Esophagus squamous epithelium (tissue), 4 donors: ENCODE measurements around the gene TNRC6A.

Source experiments
- CTCF ChIP-seq, 6 experiments: fragments of 450-650 bp in 4 of 6; fragments of 200-600 bp in 2 of 6; sonication (generic) in 2 of 6; IDR thresholded peaks; one replicate each; pipeline ENCODE4 v1.5.1; 2016 to 2019; ENCODE audit warnings: antibody characterized with exemption in 6 of 6, mild to moderate bottlenecking in 4 of 6, moderate library complexity in 4 of 6
- POLR2A ChIP-seq, 4 donors: fragments of 450-650 bp; IDR thresholded peaks; one replicate each; pipeline ENCODE4 v1.6.1; 2017; ENCODE audit warnings: antibody characterized with exemption in 4 of 4, mild to moderate bottlenecking in 4 of 4, moderate library complexity in 3 of 4

- TF ChIP-seq CTCF (IDR thresholded peaks at IDR 0.05) (no peak), POLR2A (IDR thresholded peaks at IDR 0.05) (no peak)
Observed at GRCh38 chr16:24784121-24784520, 54.7 kb downstream of the TNRC6A start.
